NCI-H774 (cell line): ENCODE data around the gene RAB4A.
"Not testable (repeated sequence)": the region's sequence is repeated elsewhere in the genome, so short reads cannot be mapped to it uniquely, and the experiment has no call there.

Experiments
- DNase-seq: peaks from one replicate; lab custom pipeline; 2025; lab: John Stamatoyannopoulos, UW

Gene RAB4A

DNA sequence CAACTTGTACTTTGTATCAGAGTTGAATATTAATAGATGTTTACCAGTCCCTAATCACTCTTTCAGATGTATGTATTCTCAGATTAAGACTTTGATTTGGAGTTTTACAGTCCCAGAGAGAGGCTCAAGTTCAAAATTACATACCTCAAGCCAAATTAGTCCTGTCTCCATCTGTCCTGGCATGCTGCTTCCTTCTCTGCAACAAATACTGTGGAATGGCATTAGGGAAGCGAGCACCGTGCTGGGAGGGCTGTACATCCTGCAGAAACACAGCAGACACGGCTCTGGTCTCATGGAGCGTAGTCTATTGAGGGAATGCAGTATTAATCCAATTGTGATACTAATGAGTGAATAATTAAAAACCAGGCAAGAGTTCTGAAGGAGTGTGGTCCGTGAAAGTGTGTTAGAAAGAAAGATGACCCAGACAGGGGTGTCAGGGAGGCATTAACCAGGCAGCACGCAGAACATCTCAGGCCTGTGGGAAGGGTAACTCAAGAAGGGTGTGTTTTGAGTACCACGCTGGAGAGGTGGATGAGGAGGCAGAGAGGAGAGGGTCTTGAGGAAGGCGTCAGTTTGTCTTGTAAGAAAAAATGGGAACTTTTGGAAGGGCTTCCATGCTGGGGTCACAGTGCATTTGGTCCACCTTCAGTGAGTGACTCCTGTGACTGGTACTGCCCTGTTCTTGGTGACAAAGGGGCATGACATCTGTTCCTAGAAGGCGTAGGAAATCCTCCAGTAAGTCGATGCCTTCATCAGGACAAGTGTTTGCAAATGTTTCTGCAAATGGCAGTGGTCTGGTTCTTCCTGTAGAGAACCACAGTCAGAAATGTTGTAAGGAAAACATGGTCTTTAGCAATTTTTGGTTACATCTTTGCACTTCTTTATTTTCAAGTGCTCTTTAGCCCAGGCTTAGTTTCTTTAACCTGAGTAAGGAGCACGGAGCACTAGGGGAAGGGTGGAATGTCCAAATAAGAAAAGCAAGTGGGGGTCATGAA, 1.6 kb downstream of the RAB4A start:
- DNase-seq: no peak

DNA sequence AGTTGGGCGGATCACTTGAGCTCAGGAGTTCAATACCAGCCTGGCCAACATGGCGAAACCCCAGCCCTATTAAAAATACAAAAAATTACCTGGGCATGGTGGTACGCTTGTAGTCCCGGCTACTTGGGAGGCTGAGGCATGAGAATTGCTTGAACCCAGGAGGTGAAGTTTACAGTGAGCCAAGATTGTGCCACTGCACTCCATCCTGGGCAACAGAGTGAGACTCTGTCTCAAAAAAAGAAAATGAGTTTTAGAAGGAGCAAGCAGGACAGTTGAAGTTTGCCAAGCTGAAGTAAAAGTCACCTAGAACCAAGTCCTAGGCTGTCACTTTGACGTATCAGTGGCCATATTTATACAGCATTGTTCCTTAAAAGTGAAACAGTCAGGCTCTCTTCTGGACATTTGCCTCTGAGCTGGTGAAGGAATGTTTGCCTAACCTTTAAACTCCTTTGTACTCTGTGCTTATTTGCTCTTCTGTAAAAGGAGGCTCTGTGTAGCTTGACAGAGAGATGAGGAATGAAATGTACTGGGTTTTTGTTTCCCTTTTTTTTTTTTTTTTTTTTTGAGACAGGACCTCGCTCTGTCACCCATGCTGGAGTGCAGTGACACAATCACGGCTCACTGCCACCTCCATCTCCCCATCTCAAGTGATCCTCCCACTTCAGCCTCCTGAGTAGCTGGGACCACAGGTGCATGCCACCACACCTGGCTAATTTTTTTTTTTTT, 2.8 kb downstream of the RAB4A start:
- no peak for DNase-seq

DNA sequence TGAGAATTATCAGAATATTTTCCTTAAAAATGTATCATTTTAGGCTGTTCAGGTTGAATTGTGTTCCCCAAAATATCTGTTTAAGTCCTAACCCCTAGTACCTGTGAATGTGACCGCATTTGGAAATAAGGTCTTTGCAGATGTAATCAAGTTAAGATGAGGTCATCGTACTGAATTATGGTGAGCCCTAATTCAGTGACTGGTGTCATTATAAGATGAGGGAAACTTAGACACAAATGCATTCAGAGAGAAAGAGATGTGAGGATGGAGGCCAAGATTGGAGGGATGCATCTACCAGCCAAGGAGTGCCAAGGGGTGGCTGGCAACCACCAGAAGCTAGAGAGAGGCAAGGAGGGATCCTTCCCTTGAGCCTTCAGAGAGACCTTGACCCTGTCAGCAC, 4.1 kb downstream of the RAB4A start:
- DNase-seq: no peak

DNA sequence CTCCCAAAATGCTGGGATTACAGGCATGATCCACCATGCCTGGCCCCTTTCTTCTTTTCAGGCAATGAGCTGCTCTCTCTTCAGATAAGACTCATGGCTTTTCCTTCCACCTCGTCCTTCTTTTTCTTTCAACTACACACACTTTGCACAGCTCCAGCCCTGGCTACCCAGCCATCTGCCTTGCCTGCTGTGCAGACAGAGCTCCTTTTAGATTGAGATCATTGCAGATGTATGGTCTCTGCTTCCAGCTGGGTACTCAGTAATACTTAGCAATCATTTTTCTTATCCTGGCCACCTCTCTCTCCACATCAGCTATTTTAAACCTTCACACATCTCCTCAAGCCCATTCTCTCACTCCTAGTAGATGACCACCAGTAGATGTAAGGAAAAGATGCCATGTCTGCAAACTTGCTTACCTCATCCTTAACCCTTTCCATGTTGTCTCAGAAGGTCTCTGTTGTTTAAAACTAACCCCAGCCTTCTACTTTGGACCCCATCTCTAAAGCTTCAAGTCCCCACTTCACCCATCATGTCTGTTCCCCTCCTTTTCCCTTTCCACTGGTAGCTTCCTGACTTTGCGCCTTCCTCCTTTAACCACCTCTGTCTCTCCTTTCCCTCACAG, 7.3 kb downstream of the RAB4A start:
- DNase-seq: no peak

DNA sequence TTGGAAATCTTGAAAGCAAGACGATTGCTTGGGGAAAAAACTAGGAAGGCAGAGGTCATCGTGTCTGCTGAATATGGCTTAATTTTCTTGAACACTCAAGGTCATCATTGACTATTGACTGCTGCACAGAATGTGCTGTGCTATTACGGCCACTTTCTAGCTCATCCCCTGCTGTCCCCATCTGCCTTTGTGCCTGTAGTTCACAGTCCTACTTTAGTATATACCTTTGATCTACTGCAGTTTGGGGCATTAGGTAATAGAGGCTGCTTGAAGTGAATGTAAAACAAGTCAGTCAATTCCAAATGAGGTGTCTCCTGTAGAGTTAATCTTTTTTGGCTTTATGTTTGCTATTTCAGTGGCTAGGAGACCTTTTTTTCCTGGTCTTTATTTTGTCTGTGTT, 8.3 kb downstream of the RAB4A start:
- no peak for DNase-seq

DNA sequence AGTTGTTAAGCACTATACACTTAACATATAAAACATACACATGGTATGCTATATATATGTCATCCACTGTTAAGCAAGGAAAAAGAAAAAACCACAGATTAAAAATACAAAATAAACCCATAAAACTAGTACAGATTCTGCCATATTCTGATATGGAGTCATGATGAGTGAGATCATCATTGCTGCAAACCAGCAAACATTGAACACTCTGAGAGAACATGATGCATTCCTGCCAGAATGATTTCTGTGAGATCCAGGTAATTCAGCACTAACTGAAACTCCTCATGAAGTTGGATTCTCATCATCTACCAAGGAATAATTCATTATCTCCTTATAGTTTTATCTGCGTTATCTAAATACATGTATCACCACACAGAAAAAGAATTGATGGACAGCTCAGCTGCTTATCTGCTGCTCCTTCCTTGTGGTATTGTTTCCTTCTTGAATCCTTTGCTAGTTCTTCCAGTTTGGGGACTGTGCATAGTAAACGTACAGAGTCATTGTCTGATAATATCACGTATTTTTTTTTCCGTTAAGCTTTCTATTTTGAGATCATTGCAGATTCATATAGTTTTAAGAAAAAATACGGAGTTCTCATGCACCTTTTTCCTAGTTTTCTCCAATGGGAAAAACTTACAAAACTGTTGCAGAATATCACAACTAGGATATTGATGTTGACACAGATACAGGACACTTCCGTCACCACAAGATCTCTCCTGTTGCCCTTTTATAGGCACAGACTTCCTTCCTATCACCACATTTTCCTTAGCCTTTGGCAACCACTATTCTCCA, 9.3 kb downstream of the RAB4A start:
- no peak for DNase-seq

DNA sequence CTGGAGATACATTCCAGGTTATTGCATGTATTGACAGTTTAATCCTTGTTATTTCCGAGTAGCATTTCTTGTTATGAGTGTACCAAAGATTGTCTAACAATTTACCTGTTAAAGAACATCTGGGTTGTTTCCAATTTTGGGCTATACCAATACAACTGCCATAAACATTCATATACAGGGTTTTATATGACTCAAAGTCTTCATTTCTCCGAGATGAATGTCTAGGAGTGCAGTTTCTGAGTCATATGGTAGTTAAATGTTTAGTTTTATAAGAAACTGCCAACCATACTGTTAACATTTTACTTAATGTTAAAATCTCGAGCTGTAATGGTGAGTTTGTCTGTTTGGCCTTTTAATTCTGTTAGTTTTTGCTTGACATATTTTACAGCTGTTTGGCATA, 10.0 kb downstream of the RAB4A start:
- no peak for DNase-seq

DNA sequence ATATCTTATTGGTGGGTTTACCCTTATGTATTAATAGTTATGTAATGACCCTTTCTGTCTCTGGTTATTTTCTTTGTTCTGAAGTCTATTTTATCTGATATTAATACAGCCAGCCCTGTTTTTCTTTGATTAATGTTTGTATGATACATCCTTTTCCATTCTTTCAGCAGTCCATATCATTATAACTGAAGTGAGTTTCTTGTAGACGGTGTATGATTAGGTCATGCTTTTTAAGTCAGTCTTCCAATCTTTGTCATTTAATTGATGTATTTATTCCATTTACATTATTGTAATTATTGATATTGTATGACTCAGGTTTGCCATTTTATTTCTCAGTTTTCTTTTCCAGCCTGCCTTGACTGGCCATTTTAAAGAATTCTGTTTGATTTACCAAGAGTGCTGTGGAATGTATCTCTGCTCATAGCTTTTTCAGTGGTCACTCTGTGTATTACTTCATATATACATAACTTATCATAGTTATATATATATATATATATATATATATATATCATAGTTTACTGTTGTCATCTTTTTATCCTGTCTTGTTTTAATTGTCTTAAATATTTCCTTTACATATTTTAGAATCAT, 10.5 kb downstream of the RAB4A start:
- no peak for DNase-seq

DNA sequence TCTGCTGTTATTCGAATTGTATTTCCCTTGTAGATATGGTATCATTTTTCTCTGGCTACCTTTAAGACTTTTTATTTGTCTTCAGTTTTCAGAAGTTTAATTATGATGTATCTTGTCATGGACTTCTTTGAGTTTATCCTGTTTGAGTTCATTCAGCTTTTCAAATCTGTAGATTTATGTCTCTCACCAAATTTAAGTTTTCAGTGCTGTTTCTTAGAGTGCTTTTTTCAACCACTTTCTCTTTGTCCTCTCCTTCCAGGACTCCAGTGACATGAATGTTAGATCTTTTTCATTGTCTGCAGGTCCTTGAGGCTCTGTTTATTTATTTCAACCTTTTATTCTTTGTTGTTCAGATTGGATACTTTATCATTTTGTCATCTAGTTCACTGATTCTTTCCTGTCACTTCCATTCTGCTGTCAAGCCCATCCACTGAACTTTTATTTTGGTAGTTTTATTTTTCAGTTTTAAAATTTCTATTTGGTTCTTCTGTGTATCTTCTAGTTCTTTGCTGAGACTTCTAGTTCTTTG, 11.4 kb downstream of the RAB4A start:
- DNase-seq: no peak

DNA sequence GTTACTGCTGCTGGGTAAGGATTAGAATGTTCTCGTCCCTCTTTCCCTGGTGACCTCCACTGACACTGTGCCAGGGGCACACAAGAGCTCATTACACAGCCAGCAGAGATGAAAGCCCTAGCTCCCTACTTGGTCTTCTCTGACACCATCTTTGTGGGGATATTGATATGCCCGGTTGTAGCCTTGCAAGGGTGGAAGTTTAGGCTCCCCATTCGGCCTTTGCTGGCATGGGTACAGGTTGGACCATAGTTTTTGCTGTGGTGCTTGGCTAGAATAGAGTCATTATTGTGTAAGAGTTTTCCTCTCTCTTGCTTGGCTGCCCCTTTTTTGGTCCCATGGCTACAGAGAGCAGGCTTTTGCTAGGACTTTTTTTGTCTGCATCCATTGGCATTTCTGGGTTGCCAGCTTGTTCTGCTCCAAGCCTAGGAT, 12.3 kb downstream of the RAB4A start:
- DNase-seq: no peak

DNA sequence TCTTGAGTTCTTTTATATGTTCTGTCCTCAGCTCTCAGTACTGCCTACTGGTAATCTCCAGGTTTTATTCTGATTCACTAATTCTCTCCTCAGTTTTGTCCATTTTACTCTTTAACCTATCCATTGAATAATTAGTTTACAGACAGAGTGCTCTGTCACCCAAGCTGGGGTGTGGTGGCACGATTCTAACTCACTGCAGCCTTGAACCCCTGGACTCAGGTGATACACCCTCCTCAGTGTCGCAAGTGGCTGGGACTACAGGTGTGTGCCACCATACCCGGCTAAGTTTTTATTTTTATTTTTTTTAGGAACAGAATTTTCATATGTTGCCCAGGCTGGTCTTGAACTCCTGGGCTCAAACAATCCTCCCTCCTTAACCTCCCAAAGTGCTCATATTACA, 14.0 kb downstream of the RAB4A start:
- no peak for DNase-seq

DNA sequence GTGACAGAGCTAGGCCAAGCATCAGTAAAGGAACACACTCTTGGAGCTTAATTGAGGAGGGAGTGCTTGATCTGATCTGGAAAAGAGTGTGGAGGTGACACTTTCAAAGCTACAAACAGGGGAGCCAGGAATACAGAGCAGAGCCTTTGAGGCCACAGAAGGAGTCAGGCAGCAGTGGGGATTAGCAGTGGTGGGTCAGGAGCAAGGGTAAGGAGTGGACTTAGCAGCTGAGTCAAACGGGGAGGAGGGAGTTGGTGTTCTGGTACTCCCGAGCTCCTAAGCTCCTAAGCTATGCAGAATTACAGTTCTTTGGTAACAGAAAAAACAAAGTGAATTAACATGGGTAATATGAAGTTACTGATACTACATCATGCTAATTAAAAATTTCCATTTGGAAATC, 14.5 kb downstream of the RAB4A start:
- DNase-seq: no peak

DNA sequence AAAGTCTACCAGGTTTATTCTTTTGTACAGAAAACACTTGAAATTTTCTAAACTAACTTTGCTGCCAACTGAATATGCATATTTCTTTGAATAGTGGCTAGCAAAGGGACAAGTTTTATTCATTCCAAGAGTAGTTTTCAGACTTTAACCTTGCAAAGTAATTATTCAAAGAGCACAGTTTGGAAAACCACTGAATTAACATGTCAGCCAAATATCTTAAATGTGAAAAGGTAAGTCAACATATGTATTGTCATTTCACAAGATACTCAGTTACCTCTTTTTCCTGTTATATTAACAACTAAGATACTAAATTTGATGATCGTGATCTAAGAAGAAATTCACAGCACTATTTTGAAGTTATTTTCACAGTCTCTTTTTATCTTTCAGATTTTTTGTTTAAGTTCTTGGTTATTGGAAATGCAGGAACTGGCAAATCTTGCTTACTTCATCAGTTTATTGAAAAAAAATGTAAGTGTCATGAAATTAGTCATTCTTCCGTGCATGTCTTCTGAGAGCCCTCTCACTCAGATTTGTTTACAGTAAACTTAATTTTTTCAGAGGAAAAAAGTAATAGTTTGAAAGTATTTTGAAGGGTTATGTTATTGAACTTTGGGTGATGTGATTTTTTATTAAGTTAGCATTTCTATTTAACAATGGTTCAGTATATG, 15.3 kb downstream of the RAB4A start:
- no peak for DNase-seq

DNA sequence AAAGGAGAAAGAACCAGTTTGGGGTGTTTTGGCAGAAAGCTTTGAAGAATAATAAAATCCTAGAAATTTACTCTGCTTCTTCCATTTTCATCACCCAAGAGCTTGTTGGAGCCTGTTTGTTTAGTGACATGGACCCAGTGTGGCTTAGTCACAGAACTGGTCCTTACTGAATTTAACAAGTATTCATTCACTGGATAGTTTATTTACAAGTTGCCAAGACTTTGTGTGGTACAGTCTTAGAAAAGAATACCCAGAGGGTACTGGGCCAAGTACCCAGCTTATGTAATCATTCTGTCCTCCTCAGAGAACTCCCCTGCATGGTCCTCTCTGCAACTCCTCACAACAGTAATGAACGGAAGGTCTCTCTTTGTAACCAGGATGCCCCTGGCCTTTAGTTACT, 16.4 kb downstream of the RAB4A start:
- no peak for DNase-seq

DNA sequence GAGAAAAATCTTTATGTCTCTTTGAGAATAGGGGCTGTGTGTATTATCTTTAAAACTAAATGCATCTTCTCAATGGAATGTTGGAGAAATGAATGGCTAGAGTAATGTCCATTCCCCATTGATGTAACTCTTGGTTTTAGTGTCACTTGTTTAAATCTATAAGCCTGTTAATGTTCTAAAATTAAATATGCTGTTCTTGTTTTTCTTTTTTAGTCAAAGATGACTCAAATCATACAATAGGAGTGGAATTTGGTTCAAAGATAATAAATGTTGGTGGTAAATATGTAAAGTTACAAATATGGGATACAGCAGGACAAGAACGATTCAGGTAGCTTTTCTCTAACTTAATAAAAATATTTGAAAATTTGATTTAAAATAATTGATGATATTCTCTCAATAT, 17.6 kb downstream of the RAB4A start:
- no peak for DNase-seq

DNA sequence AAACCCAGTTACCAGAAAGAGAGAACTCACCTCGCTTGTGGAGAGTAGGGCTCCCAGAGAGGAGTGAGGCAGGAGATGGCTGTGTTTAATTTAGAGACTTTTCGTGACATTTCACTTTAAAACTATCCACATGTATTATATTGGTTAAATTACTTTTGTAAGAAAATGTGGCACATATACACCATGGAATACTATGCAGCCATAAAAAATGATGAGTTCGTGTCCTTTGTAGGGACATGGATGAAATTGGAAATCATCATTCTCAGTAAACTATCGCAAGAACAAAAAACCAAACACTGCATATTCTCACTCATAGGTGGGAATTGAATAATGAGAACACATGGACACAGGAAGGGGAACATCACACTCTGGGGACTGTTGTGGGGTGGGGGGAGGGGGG, 20.8 kb downstream of the RAB4A start:
- not testable (repeated sequence) for DNase-seq

DNA sequence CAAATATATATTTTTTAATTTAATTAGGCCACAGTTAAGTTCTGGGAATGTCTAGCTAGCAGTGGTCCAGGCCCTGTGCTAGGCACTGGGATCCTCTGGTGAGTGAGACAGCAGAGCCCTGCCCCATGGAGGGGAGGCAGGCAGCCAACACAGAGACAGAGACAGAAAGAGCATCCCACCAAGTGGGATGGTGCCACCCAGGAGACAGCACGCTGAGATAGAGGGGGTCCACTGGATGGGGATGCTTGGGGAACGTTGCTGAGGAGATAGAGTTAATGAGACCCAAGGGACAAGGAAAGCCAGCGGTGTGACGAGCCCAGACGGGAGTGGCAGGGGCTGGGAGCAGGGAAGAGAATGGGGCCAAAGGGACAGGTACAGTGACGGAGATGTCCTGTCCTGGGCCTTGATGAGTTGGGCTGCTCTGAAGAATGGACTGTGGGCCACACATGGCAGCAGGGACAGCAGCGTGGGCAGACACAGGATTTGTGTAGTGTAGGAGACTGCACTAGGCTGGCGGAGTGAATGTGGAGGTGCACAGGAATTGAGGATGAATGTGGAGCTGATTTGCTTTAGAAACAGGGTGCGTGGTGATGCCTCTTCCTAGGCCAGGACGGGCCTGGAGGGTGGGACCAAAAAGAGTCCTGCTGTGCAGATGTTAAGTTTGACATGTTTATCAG, 22.8 kb downstream of the RAB4A start:
- no peak for DNase-seq

DNA sequence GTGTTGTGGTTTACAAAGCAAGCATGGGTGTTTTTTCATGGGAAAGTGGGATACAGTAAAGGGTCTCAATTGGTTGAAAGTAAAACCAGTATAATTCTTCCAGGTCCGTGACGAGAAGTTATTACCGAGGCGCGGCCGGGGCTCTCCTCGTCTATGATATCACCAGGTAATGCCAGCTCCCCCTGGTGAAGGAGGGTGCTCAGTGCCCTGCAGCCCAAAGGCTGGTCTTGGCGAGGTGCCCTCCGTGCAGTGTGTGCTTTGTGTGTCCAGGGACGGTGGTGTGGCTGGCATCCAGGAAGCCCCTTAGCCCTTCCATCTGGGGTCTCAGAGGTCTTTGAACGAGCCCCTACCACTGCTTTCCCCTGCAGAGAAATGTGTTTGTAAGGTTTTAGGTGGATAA, 24.8 kb downstream of the RAB4A start:
- no peak for DNase-seq

DNA sequence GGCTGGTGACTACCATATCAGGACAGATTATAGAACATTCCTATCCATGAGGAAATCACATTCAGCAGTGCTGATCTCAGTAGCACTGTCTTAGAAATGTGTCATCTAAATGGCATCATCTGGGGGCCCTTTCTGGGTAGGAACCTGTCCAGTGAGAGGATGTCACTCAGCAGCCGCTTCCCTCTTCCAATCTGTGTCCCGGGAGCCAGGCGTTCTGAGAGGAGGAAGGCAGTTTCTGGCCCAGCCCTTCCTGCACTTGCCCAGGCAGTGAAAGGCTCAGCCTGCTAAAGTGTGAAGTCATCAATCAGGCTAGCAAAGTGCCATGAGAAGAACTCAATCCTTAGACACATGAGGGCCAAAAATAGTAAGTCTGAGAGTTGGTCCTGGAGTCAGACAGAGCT, 25.6 kb downstream of the RAB4A start:
- DNase-seq: no peak

DNA sequence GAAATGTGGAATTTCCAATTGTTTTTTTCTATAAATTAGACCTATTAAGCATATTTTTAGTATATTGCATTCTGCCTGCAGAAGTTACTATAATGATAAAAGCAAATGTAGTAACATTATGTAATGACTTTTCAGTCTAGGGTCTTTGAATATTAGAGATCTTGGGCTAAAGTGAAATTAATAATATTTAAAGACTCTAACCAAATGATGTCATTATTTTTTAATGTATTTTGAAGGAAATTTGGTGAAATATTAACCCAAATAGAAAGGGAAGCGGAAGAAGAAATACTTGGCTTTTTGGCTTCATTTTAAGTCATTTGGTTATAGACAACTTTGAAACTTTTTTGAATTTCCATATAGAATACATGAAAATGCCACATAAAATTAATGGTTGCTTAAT, 26.8 kb downstream of the RAB4A start:
- DNase-seq: no peak
